Measurements from ENCODE around the gene CYP19A1. TPM values are rescaled to one million over a fixed set of nuclear protein-coding genes. Genes with fewer than 3 reads are reported as not detected.

Gene CYP19A1
- total RNA-seq, 1 donor from 2014 or later: not detected

GRCh38 chr15:51171634-51171932, 166.8 kb downstream of the CYP19A1 start:
- Mint-ChIP-seq H3K27ac (ENCODE audit: unreplicated experiment) (peak overlapping the region; percentile 57), H3K36me3 (ENCODE audit: low read depth) (no peaks in the 10 kb centered on the region), H3K27me3 (ENCODE audit: low read depth) (no peaks in the 10 kb centered on the region), H3K9me3 (ENCODE audit: low read depth) (peaks cover 6% of the 10 kb centered on the region), H3K4me1 (ENCODE audit: low read depth) (peaks cover 44% of the 10 kb centered on the region), H3K4me3 (ENCODE audit: unreplicated experiment) (no peak overlapping the region)
- no peak for DNase-seq (ENCODE audit: low spot score)
- TF ChIP-seq, protein P1, sequence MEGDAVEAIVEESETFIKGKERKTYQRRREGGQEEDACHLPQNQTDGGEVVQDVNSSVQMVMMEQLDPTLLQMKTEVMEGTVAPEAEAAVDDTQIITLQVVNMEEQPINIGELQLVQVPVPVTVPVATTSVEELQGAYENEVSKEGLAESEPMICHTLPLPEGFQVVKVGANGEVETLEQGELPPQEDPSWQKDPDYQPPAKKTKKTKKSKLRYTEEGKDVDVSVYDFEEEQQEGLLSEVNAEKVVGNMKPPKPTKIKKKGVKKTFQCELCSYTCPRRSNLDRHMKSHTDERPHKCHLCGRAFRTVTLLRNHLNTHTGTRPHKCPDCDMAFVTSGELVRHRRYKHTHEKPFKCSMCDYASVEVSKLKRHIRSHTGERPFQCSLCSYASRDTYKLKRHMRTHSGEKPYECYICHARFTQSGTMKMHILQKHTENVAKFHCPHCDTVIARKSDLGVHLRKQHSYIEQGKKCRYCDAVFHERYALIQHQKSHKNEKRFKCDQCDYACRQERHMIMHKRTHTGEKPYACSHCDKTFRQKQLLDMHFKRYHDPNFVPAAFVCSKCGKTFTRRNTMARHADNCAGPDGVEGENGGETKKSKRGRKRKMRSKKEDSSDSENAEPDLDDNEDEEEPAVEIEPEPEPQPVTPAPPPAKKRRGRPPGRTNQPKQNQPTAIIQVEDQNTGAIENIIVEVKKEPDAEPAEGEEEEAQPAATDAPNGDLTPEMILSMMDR (IDR thresholded peaks at IDR 0.05): no peak

- no peaks in the 10 kb centered on the region for H3K36me3 Mint-ChIP-seq (ENCODE audit: low read depth)
- DNase-seq (ENCODE audit: low spot score): no peak
- H3K9me3 Mint-ChIP-seq (ENCODE audit: low read depth): peaks cover 6% of the 10 kb centered on the region
- H3K4me1 Mint-ChIP-seq (ENCODE audit: low read depth): peaks cover 44% of the 10 kb centered on the region
- H3K27ac Mint-ChIP-seq (ENCODE audit: unreplicated experiment): no peak overlapping the region
- no peak overlapping the region for H3K4me3 Mint-ChIP-seq (ENCODE audit: unreplicated experiment)
- H3K27me3 Mint-ChIP-seq (ENCODE audit: low read depth): no peaks in the 10 kb centered on the region
- TF ChIP-seq, protein P1 (IDR thresholded peaks at IDR 0.05): no peak
Observed at GRCh38 chr15:51170882-51171633, 167.3 kb downstream of the CYP19A1 start.

GRCh38 chr15:51168700-51169099, 169.7 kb downstream of the CYP19A1 start:
- peaks cover 47% of the 10 kb centered on the region for H3K4me1 Mint-ChIP-seq (ENCODE audit: low read depth)
- H3K27ac Mint-ChIP-seq (ENCODE audit: unreplicated experiment): peak overlapping the region; percentile 74
- no peaks in the 10 kb centered on the region for H3K27me3 Mint-ChIP-seq (ENCODE audit: low read depth)
- no peaks in the 10 kb centered on the region for H3K36me3 Mint-ChIP-seq (ENCODE audit: low read depth)
- no peak for DNase-seq (ENCODE audit: low spot score)
- TF ChIP-seq, protein P1 (IDR thresholded peaks at IDR 0.05): no peak
- no peak overlapping the region for H3K4me3 Mint-ChIP-seq (ENCODE audit: unreplicated experiment)
- peaks cover 6% of the 10 kb centered on the region for H3K9me3 Mint-ChIP-seq (ENCODE audit: low read depth)

DNA sequence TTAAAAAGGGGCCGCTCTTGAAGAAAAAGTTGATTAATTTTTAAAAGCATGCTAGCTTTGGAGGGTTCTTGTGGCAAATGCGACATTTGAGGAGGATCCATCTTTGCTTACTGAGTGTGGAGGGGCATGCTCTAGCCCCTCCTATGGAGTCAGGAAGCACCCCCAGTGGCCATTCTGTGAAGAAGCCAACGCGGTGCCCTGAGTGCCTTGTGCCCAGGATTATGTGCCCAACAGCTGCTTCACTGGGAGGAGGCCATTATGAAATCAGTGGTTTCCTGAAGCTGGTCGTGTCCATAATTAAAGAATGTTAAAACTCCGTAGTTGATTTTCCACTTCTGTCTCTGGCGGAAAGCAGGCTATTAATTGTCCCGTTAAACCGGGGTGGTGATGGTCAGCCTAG, 174.6 kb downstream of the CYP19A1 start:
- Mint-ChIP-seq H3K9me3 (ENCODE audit: low read depth) (peaks cover 6% of the 10 kb centered on the region), H3K4me1 (ENCODE audit: low read depth) (peaks cover 26% of the 10 kb centered on the region), H3K36me3 (ENCODE audit: low read depth) (no peaks in the 10 kb centered on the region), H3K4me3 (ENCODE audit: unreplicated experiment) (no peak overlapping the region), H3K27me3 (ENCODE audit: low read depth) (no peaks in the 10 kb centered on the region), H3K27ac (ENCODE audit: unreplicated experiment) (no peak overlapping the region)
- DNase-seq (ENCODE audit: low spot score): no peak
- TF ChIP-seq, protein P1 (IDR thresholded peaks at IDR 0.05): no peak

GRCh38 chr15:51162865-51163762, 175.3 kb downstream of the CYP19A1 start:
- TF ChIP-seq, protein P1 (IDR thresholded peaks at IDR 0.05): peak; percentile 100
- Mint-ChIP-seq H3K27me3 (ENCODE audit: low read depth) (no peaks in the 10 kb centered on the region), H3K4me1 (ENCODE audit: low read depth) (peaks cover 20% of the 10 kb centered on the region), H3K9me3 (ENCODE audit: low read depth) (no peaks in the 10 kb centered on the region), H3K36me3 (ENCODE audit: low read depth) (no peaks in the 10 kb centered on the region), H3K4me3 (ENCODE audit: unreplicated experiment) (peak overlapping the region; percentile 72), H3K27ac (ENCODE audit: unreplicated experiment) (peak overlapping the region; percentile 90)
- DNase-seq (ENCODE audit: low spot score): no peak

All from chondrocyte (in vitro differentiated cells).